ENCODE results near the gene ITGB1BP1.

The ITGB1BP1 gene

GRCh38 chr2:9375857-9376428, 47.4 kb downstream of the ITGB1BP1 start:
- no peak for DNase-seq

DNA sequence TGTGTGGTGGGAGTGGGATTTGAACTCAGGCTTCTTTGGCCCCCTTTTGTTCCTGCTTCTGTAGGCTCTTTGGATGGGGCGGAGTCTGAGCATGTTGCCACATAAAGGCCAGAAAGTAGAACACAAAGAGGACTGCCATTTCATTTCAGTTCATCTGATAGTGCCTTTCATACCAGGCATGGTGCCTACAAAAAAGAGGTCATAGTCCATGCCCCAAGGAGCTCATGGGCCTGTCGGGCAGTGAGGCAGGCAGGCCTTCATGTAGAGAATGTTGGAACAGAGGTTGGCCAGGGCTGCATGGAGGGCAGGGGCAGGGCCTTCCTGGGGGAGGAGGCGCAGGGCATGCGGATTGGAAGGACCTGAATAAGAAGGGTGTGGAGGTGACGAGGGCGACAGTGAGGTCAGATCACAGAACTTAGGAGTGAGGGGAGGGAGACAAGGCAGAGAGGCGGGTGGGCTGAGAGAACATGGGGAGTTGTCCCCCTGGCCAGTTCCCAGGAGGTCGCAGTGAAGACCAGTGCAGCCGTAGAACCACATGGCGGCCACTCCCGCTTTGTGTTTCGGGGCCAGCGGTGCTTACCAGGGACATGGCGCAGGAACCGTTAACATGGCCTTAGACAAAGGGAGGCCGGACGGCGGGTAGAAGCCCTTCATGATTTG, 49.1 kb downstream of the ITGB1BP1 start:
- DNase-seq = no peak

- no peak for DNase-seq
Observed at GRCh38 chr2:9373476-9373875, 49.9 kb downstream of the ITGB1BP1 start.

- DNase-seq = no peak
Observed at GRCh38 chr2:9373047-9373446, 50.3 kb downstream of the ITGB1BP1 start.

DNA sequence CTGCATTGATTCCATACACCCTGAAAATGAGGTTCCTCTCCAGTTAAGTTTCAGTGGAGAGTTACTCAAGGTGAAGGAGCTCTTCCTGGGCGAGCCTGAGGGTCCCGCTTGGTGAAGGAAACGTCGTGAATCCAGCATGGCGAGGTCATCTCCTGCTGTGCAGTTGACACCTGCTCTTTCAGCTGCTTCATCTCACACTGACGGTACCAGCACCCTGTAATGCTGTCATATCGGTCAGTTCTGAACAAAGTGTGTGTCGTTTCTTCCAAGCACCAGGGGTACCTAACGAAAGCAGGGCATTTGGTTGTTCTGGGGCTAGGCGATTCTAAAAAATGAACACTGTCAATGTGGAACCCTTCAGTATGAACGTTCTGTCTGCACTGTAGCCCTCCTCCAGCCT, 52.6 kb downstream of the ITGB1BP1 start:
- DNase-seq = no peak

DNA sequence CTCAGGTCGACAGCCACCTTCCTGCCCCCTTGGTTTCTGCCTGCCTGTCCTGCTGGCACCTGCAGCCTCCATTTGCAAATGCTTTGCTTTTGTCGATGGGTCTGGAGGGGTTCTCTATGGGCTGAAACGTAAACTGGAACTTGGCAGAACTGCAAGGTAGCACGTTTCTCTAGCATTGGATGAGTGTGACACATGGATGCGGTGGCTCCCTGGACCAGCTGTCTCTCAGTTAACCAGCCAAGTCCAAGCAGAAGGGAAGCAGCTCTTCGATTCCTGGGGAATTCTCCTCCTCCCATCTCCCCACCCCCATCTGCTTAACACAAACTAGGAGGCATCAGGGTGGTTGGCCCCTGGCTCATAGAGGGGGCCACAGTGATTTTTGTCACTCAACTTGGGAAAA, 57.3 kb downstream of the ITGB1BP1 start:
- DNase-seq = no peak

DNA sequence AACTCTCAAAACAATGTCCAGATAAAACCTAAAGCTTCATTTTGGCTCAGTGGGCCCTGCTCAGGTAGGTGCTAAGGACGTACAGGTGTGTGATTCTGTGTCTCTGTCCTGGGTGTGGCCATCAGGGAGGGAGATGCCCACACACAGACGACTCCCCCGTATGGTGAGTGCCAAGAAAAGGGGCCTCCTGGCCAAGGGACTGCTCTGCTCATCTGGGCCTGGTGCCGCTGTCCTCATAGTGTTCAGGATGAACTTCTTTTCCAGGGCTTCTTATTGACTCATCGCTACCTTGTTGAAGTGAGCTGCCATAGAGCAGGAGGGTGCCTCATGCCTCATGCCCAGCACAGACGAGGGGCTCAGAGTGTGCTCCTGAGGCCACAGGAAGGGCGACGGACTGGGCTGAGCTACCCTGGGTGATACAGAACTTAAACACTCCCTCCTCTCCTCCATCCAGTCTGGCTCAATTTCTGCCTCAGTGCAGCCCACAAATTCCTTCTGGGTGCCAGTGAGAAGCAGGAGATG, 57.8 kb downstream of the ITGB1BP1 start:
- no peak for DNase-seq

GRCh38 chr2:9364791-9365497, 58.4 kb downstream of the ITGB1BP1 start:
- DNase-seq = no peak

DNA sequence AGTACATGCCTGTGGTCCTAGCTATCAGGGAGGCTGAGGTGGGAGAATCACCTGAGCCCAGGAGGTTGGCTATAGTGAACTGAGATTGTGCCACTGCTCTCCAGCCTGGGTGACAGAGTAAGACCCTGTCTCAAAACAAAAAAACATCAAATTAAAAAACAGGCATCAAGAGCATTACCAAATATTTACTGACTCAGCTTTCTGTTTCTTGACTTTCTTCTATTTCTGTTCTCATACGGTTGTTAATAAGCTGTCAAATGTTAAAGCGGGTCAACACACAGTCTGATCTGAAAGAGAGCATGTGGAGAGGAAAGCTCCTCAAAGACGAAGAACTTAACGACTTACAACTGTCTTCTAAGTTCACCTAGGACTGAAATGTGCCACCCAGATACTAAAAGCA, 59.0 kb downstream of the ITGB1BP1 start:
- DNase-seq = no peak

DNA sequence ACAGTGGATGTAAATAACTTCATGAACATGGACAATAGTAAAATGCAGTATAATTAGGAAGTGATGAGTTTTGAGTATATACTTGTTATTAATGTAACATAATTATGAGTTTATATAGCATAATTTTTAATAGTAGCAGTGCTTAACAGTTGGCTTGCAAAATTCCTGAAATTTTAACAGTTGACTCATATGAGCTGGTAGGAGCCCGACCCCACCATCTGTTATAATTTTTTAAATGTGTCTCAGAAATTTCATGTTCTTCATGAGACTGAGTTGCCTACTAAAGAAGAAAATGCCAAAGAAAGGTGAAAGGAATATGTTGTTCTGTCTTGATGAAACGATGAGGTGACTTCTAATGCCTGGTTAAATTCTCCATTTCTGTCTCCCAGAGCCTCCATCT, 62.6 kb downstream of the ITGB1BP1 start:
- no peak for DNase-seq

GRCh38 chr2:9360110-9360509, 63.2 kb downstream of the ITGB1BP1 start:
- DNase-seq = no peak

DNA sequence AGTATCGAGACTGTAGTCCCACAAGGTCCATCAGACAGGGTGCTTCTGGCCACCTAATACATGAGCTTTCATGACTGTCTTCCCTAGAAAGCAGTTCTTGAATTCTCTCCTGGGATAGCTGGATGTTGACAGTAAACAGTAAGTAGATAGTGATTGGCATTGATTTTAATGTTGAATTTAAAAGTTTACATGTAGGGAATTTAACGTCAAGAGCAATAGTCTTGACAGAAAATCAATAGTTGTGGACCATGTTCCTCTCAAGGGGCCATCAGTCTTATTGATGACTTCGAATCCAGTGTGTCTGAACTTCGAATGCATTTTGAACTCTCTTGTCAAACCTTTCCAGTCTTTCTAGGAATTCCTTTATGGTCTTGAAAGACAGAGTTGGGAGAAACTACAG, 63.9 kb downstream of the ITGB1BP1 start:
- DNase-seq = no peak

GRCh38 chr2:9358846-9359245, 64.5 kb downstream of the ITGB1BP1 start:
- no peak for DNase-seq

GRCh38 chr2:9356261-9356660, 67.1 kb downstream of the ITGB1BP1 start:
- no peak for DNase-seq

- no peak for DNase-seq
Observed at GRCh38 chr2:9355716-9356115, 67.6 kb downstream of the ITGB1BP1 start.

DNA sequence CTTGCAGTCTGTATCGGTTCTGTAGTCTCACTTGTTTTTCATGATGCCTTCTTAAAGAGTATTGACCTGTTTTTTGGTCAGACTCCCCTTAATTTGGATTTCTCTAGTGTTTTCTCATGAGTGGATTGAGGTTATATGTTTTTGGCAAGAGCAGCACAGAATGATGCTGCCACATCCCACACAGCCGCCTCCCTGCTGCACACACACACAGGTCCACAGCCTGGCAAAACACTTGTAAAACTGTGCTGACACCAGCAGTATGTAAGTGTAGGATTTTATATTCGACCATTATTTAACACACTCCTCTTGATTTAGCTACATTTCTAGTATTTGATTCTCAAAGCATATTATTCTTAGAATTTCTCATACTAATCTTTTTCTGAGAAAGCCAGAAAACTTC, 68.1 kb downstream of the ITGB1BP1 start:
- no peak for DNase-seq

DNA sequence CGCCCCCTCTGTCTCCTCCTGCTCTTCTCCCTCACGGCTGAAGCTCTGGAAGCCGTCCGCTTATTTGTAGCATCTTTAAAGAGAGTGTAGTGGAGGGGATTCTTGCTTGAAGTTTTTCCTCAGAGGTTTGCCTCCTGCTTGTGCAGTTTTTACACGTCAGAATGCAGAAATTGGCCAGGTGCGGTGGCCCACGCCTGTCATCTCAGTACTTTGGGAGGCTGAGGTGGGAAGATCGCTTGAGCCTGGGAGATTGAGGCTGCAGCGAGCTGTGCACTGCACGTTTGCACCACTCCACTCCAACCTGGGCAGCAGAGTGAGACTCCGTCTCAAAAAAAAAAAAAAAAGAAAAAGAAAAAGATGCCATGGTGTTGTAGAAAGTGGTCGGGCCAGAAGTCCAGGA, 69.0 kb downstream of the ITGB1BP1 start:
- DNase-seq = no peak
